GM19351 (cell line): ENCODE data around the gene CHCHD5.
"Not testable (repeated sequence)": the region's sequence is repeated elsewhere in the genome, so short reads cannot be mapped to it uniquely, and the experiment has no call there.

Source experiments
- ATAC-seq: cut with Tn5 transposase; IDR thresholded peaks from one replicate; pipeline ENCODE4 v1.9.1; 2021; ENCODE audit warnings: mild to moderate bottlenecking, moderate library complexity; ENCODE audit not compliant: unreplicated experiment

The CHCHD5 gene

GRCh38 chr2:112585873-112586464 lies 1.6 kb downstream of the CHCHD5 start:
- no peak for ATAC-seq

- no peak for ATAC-seq
Observed at GRCh38 chr2:112588611-112589045, 4.2 kb downstream of the CHCHD5 start.

GRCh38 chr2:112591413-112591812 lies 7.0 kb downstream of the CHCHD5 start:
- ATAC-seq = no peak

GRCh38 chr2:112593736-112594135 lies 9.3 kb downstream of the CHCHD5 start:
- no peak for ATAC-seq

GRCh38 chr2:112597537-112598322 lies 13.3 kb downstream of the CHCHD5 start:
- ATAC-seq = no peak

- ATAC-seq = no peak
Observed at GRCh38 chr2:112600634-112601033, 16.2 kb downstream of the CHCHD5 start.

GRCh38 chr2:112601754-112602153 lies 17.3 kb downstream of the CHCHD5 start:
- no peak for ATAC-seq

GRCh38 chr2:112602917-112603316 lies 18.5 kb downstream of the CHCHD5 start:
- ATAC-seq = no peak

GRCh38 chr2:112603731-112604130 lies 19.3 kb downstream of the CHCHD5 start:
- no peak for ATAC-seq

GRCh38 chr2:112604952-112605351 lies 20.5 kb downstream of the CHCHD5 start:
- no peak for ATAC-seq

GRCh38 chr2:112605926-112606325 lies 21.5 kb downstream of the CHCHD5 start:
- ATAC-seq = no peak

- ATAC-seq = no peak
Observed at GRCh38 chr2:112606547-112606946, 22.1 kb downstream of the CHCHD5 start.

GRCh38 chr2:112607680-112608438 lies 23.4 kb downstream of the CHCHD5 start:
- ATAC-seq = no peak

- not testable (repeated sequence) for ATAC-seq
Observed at GRCh38 chr2:112609320-112609719, 24.9 kb downstream of the CHCHD5 start.

GRCh38 chr2:112612283-112612682 lies 27.9 kb downstream of the CHCHD5 start:
- ATAC-seq = not testable (repeated sequence)

GRCh38 chr2:112614201-112614840 lies 29.9 kb downstream of the CHCHD5 start:
- no peak for ATAC-seq

GRCh38 chr2:112615051-112615450 lies 30.6 kb downstream of the CHCHD5 start:
- ATAC-seq = no peak

- ATAC-seq = not testable (repeated sequence)
Observed at GRCh38 chr2:112615798-112616197, 31.4 kb downstream of the CHCHD5 start.

GRCh38 chr2:112618383-112618782 lies 34.0 kb downstream of the CHCHD5 start:
- ATAC-seq = no peak

GRCh38 chr2:112621790-112622527 lies 37.5 kb downstream of the CHCHD5 start:
- ATAC-seq = no peak

- ATAC-seq = no peak
Observed at GRCh38 chr2:112622528-112622849, 38.1 kb downstream of the CHCHD5 start.
